ENCODE data around the gene HOXD4. TPM values are rescaled to one million over a fixed set of nuclear protein-coding genes. Genes with fewer than 3 reads are reported as not detected.

Gene HOXD4
- 22.4 TPM for total RNA-seq

DNA sequence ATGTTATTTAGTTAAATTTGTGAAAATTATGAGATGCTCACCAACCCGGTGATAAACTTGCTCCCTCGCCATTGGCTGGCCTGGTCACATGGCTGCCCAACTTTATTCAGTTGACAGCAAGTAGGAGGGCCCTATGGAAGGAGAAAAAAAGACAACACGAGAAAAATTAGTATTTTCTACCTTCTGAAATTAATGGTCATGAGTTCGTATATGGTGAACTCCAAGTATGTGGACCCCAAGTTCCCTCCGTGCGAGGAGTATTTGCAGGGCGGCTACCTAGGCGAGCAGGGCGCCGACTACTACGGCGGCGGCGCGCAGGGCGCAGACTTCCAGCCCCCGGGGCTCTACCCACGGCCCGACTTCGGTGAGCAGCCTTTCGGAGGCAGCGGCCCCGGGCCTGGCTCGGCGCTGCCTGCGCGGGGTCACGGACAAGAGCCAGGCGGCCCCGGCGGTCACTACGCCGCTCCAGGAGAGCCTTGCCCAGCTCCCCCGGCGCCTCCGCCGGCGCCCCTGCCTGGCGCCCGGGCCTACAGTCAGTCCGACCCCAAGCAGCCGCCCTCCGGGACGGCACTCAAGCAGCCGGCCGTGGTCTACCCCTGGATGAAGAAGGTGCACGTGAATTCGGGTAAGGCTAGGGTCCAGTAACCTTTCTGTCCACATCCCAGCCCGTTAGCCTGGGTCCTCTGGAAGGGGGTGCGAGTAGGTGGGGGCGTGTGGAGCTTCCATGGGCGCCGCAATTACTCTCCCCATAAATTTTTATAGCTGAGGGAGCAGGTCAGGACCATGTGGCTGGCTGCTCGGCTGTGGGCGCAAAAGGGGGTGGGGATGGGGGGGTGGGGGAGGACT is at the start of gene HOXD4:
Gene HOXD4 (plus strand): TSS at position 109 of the 846 bp plus-strand sequence. CDS start 84 bp downstream, at position 193.
- DNase-seq (ENCODE audit: low spot score): no peak

- DNase-seq (ENCODE audit: low spot score): no peak
These were observed 49.5 kb upstream of the HOXD4 start for GRCh38 chr2:176101842-176102241.

GRCh38 chr2:176102309-176102866 is 49.0 kb upstream of the HOXD4 start:
- no peak for DNase-seq (ENCODE audit: low spot score)

- DNase-seq (ENCODE audit: low spot score): no peak
These were observed 48.2 kb upstream of the HOXD4 start for GRCh38 chr2:176103194-176103593.

DNA sequence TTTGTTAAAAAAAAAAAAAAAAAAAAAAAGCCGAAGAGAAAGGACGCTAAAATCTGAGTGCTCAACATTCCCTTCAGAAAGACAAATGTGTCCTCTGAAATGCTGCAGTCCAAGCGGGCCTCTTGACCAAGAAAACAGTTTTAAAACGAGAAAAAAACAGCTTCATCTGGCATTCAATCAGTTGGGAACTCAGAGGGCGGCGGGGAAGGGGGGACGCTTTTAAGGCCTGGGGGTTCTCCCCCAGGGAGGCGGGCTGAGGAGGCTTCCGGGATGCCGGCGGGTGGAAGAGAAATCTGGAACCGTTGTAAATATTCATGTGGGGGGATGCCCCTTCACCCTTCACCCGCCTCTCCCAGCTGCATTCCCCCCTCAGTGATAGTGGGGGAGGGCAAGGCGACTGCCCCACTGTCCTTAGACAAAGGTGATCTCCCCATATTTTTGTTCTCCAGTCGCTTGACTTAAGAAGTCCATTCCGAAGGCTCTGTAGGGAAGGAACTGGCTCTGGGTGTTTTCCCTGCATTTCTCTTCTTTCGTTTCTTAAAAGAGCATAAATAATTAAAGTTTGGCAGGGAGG is 47.5 kb upstream of the HOXD4 start:
- DNase-seq (ENCODE audit: low spot score): no peak

- no peak for DNase-seq (ENCODE audit: low spot score)
These were observed 46.9 kb upstream of the HOXD4 start for GRCh38 chr2:176104316-176105077.

DNA sequence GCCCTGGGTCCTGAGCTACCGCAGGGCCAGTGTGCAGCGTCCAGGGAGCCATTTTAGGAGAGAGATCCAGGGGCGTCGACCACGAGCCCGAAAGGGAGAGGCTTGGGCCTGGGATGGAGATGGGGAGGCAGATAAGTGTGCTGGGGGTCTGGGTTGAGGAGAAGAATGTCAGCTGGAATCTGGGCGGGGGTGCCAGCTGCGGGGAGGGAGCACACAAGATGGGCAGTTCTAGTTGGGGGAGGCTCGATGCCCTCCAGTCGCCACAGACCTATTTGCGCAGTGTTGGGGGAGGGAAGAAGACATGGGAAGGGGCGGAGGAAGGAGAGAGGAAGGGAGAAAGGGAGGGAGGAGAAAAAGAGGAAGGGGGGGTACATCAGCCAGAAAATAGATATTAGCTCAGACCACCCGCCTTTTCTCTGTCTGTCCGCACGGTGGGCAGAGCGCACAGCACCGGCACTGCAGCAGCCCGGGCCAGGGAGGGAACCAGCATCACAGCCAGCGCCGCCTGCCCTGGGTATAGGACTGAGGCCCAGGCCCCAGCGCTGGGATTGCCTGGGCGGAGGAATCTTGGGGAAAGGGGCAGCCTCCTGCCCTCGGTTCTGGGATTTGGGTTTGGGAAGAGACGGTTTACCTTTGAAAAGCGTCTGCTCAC is 46.1 kb upstream of the HOXD4 start:
- no peak for DNase-seq (ENCODE audit: low spot score)

DNA sequence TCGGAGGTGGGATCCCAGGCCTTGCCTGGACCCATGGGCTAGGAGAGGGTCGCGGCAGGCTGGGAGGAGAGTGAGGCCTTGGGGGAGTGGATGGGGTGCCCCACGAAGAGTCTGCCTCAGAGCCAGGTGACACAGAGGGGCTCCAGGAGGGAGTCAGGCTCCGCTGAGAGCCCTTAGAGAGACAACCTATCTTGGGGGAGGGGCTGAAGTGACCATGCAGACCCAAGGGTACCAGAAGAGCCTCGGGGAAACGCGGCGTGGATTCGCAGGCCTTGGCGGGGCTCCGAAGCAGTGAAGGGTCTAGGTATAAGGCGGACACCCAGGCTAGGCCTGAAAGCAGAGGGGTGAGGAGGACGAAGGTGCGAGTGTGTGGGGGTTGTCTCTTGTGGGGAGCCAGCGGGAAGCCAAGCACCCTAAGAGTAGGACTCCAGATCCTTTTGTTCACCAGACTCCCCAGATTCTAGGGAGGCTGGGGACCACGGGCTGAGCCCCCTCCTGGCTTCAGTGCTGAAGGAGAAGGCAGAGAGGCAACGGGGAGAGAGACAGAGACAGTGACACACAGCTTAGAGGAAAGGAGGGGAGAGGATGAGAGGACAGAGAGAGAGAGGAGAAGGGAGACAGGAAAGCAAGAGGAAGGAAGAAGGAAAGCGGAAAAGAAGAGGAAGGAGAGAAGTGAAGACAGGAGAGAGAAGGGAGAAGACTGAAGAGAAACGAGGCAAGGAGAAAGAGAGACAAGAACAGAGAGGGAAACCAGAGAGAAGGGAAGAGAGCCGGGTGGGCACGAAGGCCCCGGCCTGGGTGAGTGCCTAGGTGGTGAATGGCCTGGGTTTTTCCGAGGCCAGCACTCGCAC is 45.4 kb upstream of the HOXD4 start:
- DNase-seq (ENCODE audit: low spot score): no peak

DNA sequence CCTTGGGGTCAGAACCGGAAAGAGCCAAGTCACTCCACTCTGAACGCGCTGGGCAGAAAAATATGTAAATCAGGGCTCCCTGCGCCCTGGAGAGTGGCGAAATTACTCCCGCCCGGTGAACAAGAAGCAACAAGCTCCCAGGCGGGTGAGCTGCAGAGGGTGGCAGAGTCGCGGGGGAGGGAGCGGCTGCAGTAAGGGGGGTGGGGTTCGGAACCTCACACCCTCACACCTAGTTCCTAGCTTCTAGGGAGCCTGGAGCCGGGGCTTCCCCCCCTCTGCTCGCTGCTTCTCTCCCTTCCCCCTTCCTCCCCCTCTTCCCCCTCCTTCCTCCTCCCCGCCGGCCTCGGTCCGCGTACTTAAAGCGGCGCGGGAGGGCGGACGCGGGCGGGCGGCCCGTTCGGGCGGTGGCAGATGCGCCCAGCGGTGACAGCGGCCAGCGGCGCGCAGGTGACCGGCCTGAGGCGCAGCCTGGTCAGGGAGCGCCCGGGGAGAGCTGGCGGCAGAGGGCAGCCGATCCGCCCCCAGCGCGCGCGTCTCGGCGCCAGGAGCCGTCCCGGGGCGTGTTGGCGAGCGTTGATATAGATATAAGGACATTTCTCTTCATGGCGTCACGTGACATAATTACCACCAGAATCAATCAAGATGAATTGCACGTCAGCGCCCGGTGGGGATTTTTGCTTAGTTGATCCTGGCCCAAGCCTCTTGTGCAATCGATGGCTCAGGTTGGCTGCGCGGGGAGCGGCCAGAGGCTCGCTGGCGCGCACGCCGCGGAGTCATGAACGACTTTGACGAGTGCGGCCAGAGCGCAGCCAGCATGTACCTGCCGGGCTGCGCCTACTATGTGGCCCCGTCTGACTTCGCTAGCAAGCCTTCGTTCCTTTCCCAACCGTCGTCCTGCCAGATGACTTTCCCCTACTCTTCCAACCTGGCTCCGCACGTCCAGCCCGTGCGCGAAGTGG is 44.5 kb upstream of the HOXD4 start, which contains the start of gene HOXD11:
Gene HOXD11 (plus strand): TSS at position 700 of the 959 bp plus-strand sequence. CDS start 76 bp downstream, at position 776.
- DNase-seq (ENCODE audit: low spot score): peak; percentile 59

GRCh38 chr2:176107731-176108181 is 43.6 kb upstream of the HOXD4 start:
- DNase-seq (ENCODE audit: low spot score): peak; percentile 41

DNA sequence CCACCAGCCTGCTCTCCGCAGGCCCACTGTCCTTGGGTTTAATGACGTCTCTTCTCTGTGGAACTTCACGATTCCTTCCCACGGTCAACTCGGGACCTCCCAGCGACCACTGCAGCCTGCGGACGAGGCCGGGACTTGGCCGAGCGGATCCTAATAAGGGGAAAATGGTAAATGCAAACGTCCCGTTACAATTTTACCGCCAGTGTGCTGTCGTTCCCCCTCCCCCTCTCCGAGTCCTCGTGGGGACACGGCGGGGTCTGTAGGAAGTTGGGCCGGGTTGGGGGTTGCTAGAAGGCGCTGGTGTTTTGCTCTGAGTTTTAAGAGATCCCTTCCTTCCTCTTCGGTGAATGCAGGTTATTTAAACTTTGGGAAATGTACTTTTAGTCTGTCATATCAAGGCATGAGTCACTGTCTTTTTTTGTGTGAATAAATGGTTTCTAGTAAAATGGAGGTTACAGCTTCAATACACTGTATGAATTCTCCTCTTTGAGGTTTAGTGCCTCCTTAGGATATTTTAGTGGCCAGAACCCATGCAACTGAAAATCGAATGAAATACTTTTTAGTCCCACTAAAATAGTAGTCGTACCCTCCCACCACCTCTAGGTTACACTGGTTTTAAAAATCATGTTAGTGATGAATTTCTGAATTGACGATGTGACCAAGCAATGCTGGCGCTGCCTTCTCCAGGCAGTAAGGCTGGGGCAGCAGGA is 42.0 kb upstream of the HOXD4 start:
- DNase-seq (ENCODE audit: low spot score): peak; percentile 26

- DNase-seq (ENCODE audit: low spot score): no peak
These were observed 41.4 kb upstream of the HOXD4 start for GRCh38 chr2:176109946-176110345.

DNA sequence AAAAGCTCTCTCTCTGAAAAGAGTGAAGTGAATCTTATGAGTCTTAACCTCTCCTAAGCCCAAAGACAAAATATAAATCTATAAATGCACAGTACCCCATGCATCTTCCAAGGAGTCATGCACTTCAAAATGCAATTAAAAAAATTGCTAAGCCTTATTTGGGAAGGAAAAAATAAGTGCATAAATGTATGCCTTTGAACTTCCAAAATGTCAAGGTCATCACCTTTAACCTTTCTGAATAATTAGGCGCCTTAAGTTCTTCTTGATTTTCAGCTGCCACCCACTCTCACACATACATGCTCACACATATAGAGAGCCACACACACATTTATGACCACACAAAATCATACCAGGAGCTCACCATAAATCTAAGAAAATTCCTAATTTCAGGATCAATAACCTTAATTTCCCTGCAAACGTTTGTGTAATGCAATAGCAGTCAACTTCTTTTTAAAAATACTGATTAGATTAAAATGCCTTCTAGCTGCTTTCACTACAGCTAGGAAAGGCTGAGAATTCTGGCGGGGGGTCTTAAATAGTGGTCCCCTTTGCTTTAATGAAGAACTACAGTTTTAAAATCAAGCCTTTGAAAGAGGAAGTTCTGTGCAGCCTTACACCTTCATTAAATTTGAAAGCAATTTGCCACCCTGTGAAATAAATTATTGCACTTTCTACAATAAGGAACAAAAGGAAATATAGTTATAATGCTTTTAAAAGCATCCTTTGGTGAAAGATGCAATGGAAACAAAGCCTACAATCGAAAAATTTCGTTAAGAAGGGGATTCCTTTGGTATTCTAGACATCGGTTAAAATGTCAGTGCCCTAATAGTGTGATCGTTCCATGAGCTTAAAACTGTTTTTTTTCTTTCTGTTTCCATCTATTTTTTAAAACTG is 40.7 kb upstream of the HOXD4 start:
- DNase-seq (ENCODE audit: low spot score): no peak

DNA sequence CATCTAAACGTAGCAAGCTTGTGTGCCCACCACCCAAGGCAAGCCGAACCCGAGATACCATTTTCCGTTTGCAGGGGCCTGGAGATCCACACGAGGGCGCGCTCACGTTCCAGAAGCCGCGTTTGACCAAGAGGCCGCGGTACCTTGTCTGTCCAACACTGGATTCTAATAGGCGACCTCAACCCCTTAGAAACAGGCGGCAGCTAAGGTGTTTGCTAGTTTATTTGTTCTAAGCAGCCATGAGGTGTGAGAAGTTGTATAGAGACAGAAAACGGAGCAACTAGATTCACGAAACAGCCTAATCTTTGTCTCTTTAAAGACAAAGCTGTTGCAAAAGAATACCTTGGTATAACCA is 40.1 kb upstream of the HOXD4 start:
- DNase-seq (ENCODE audit: low spot score): no peak

GRCh38 chr2:176111846-176112374 is 39.4 kb upstream of the HOXD4 start:
- DNase-seq (ENCODE audit: low spot score): no peak

DNA sequence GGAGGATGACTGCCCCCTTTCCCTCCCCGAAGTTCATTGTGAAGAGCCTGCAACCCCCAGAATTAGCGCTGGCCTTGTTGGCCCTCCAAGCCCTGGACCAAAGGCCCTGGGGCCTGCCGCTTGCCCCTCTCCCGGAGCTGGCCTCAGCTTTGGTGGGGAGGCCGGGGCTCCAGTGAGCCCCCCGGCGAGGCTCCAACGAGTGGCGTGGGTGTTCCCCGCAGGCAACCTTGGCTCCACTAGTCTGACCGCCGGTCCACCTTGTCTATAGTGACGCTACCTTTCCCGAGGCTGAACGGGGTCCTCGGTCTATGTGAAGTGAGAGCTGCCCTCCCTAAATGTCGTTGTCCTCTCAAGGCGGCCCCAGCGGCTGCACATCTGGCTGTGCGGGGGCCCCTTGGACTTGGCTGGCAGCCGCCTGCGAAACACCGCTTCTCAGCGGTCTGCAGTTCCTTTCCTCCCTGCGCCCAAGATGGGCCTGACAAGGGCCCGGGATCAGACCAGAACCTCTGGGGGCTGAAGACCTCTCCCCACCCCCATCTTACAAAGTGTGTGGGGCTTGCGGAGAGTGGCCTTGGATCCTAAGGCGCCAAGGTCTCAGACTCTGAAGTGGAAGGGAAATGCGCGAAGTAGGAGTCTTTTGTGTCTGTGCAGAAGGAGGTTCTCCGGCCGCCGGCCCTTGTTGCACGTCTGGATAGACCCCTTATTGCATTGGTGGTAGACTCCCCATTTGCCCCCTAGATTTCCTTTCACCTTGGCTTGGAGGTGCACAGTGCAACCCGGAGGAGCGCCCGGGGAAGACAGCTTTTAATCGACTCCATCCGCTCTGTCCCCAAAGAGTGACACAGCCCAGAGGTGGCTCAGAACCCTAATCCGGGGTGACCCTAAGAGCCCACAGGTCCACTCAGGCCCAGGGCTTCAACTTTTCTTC is 38.7 kb upstream of the HOXD4 start:
- DNase-seq (ENCODE audit: low spot score): peak; percentile 31
